HL-60 (cell line): Measurements from ENCODE around the gene TMEM151B.
A peak's percentile ranks its signal among the peaks of the same experiment; 100 is the strongest.

Experiments
- DNase-seq, 2 experiments: peaks; one replicate each; pipeline ENCODE4 v3.0.0-alpha.2; 2010 to 2020; ENCODE audit warnings: low read depth in 1 of 2, low spot score in 1 of 2
- H3K27ac ChIP-seq: fragments of 250-450 bp; sonication (Bioruptor Pico); replicated peaks from 2 replicates; pipeline ENCODE4 v1.5.1; 2020; ENCODE audit warnings: mild to moderate bottlenecking, moderate library complexity
- H3K27me3 ChIP-seq: fragments of 250-450 bp; sonication (Bioruptor Pico); 2 replicates; pipeline ENCODE4 v1.5.1; 2021; ENCODE audit warnings: mild to moderate bottlenecking, moderate library complexity; ENCODE audit not compliant: insufficient read depth, poor library complexity, severe bottlenecking
- H3K4me3 ChIP-seq: replicated peaks from 2 replicates; pipeline ENCODE4 v1.5.1; 2011; ENCODE audit warnings: mild to moderate bottlenecking, control low read depth, low read length; ENCODE audit not compliant: insufficient read depth
- GABPA ChIP-seq: IDR thresholded peaks from 2 replicates; pipeline ENCODE4 v1.6.1; 2012; ENCODE audit warnings: low read depth
- POLR2AphosphoS5 ChIP-seq: IDR thresholded peaks from 2 replicates; pipeline ENCODE4 v1.6.1; 2012; ENCODE audit warnings: low read depth
- REST ChIP-seq: IDR thresholded peaks from 2 replicates; pipeline ENCODE4 v1.6.1; 2012; ENCODE audit warnings: low read depth; ENCODE audit not compliant: insufficient replicate concordance
- SPI1 ChIP-seq: IDR thresholded peaks from 2 replicates; pipeline ENCODE4 v1.6.1; 2012; ENCODE audit warnings: low read depth, mild to moderate bottlenecking, borderline replicate concordance
- TF ChIP-seq, protein P1 (sequence below): IDR thresholded peaks from one replicate; pipeline ENCODE4 v1.5.1; 2011; ENCODE audit warnings: low read length, control low read depth, inconsistent platforms; ENCODE audit not compliant: insufficient read depth

The TMEM151B gene

GRCh38 chr6:44221961-44222335 is 48.3 kb upstream of the TMEM151B start:
- H3K4me3 ChIP-seq = no peak overlapping the region
- H3K27me3 ChIP-seq = no peaks in the 10 kb centered on the region
- TF ChIP-seq, protein P1, sequence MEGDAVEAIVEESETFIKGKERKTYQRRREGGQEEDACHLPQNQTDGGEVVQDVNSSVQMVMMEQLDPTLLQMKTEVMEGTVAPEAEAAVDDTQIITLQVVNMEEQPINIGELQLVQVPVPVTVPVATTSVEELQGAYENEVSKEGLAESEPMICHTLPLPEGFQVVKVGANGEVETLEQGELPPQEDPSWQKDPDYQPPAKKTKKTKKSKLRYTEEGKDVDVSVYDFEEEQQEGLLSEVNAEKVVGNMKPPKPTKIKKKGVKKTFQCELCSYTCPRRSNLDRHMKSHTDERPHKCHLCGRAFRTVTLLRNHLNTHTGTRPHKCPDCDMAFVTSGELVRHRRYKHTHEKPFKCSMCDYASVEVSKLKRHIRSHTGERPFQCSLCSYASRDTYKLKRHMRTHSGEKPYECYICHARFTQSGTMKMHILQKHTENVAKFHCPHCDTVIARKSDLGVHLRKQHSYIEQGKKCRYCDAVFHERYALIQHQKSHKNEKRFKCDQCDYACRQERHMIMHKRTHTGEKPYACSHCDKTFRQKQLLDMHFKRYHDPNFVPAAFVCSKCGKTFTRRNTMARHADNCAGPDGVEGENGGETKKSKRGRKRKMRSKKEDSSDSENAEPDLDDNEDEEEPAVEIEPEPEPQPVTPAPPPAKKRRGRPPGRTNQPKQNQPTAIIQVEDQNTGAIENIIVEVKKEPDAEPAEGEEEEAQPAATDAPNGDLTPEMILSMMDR = no peak
- TF ChIP-seq GABPA (no peak), REST (no peak), POLR2AphosphoS5 (no peak), SPI1 (no peak)
- no peak overlapping the region for H3K27ac ChIP-seq
- no peak for DNase-seq

DNA sequence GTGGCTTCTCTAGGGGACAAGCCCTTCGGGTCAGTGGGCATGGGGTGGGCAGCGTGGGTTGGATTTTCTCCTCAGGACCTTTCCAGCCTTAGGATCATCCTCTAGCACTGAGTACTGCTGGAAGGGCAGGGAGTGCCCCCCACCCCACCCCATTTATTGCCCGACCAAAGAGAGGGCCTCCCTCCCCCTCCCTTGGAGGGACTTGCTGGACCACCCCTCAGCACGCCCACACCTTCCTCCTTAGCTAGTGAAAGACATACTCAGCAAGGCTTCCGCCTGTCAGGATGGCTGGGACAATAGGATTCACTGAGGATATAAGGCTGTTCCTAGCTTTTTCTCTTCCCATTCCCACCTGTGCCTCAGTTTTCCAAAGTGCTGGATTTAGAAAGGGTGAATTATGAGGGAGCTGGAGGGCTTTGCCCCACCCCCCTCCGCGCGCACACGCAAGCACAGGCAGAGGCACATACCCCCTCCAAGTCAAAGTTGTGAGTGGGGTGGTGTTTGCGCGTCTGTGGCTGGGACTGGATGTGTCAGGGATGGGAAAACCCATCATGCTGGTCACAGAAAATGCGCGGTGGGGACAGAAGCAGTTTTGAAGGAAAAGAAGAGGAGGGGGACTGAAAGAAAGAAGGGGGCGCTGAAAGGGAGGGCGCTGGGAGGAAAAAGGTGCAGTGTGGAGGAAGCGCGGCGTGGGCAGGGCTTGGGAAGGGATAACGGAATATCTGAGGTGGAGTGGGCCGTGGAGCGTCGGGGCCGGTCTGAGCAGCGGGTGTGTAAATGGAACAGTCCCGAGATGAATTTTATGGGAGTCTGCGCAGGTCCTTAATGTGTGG is 47.5 kb upstream of the TMEM151B start:
- Histone ChIP-seq H3K27ac (peak overlapping the region; percentile 86; the same call in 1 of the 2 replicates), H3K4me3 (peak overlapping the region; percentile 78), H3K27me3 (no peaks in the 10 kb centered on the region)
- DNase-seq = no peak
- no peak for TF ChIP-seq SPI1
- no peak for TF ChIP-seq POLR2AphosphoS5
- TF ChIP-seq REST = no peak
- no peak for TF ChIP-seq GABPA
- TF ChIP-seq, protein P1 = no peak

DNA sequence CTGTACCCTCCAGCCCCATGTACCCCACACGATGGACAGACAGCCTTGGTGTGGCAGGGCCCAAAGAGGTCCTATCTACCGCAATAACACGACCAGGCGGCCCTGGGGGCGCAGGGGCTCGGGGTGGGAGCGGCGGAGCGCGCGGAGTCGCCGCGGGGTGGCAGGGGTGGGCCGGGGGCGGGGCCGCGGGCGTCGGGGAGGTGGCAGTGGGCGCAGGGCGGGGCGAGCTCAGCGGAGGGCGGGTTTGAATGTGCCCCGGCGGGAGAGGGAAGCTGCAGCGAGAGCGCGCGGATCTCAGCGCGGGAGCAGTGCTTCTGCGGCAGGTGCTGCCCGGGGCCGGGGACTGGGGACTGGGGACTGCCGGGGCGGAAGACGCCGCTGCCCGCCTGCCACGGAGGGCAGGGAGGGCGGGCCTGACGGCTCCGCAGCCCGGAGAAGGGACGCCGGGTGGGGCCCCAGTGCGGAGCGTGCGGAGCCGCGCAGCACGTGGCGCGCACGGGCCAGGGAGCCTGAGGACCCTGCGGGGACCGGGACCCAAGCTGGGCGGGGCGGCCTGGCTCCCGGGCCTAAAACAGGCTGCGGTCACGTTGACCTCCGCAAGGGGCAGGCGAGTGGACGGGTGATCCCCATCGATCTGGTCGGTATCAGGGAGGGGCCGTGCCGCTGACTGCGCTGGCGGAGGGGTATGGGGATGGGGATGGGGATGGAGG is 46.8 kb upstream of the TMEM151B start, which contains the start of gene SLC29A1:
Gene SLC29A1, plus strand, starts transcription at position 277 of the 710 bp plus-strand sequence. CDS start 3,719 bp downstream, outside the sequence.
- peak within 1 kb of the TSS; percentile 78 for H3K4me3 ChIP-seq
- peak; percentile 77 to 88 for DNase-seq
- no peaks in the 10 kb centered on the region for H3K27me3 ChIP-seq
- TF ChIP-seq SPI1 = no peak
- TF ChIP-seq POLR2AphosphoS5 = peak; percentile 90
- peak within 1 kb of the TSS; percentile 86 for H3K27ac ChIP-seq
